Hematopoietic multipotent progenitor cell treated with erythropoietin and hydrocortisone succinate and interleukin-3 and kit ligand, for 17 days (in vitro differentiated cells): ENCODE measurements around the gene CPHXL.

ENCODE experiments used
- DNase-seq: peaks from one replicate; pipeline ENCODE4 v3.0.0-alpha.2; 2015; ENCODE audit warnings: low spot score

The CPHXL gene

GRCh38 chr16:75701361-75701760 is 24.9 kb downstream of the CPHXL start, which contains the start of gene DUXB:
Gene DUXB, minus strand, starts transcription at chr16:75701461. Its CDS starts 43 bp downstream, at chr16:75701418.
- peak; percentile 60 for DNase-seq

GRCh38 chr16:75697571-75697970 is 28.7 kb downstream of the CPHXL start:
- no peak for DNase-seq

GRCh38 chr16:75695708-75696107 is 30.6 kb downstream of the CPHXL start:
- DNase-seq = peak; percentile 66

GRCh38 chr16:75687361-75687760 is 38.9 kb downstream of the CPHXL start:
- no peak for DNase-seq

GRCh38 chr16:75682308-75682707 is 44.0 kb downstream of the CPHXL start:
- DNase-seq = no peak

GRCh38 chr16:75679366-75679765 is 46.9 kb downstream of the CPHXL start:
- DNase-seq = no peak

- DNase-seq = no peak
Observed at GRCh38 chr16:75676909-75677308, 49.4 kb downstream of the CPHXL start, which contains the start of gene CPHXL2. Gene CPHXL2, minus strand, starts transcription at chr16:75677009. Its CDS starts 10 bp downstream, at chr16:75676999.

GRCh38 chr16:75667503-75667902 is 58.8 kb downstream of the CPHXL start:
- no peak for DNase-seq
